DMS114 treated with DMSO at 0.1 percent for 48 hours (cell line): ENCODE data around the gene HPS4.
"Not testable (repeated sequence)": the region's sequence is repeated elsewhere in the genome, so short reads cannot be mapped to it uniquely, and the experiment has no call there.

Experiments
- DNase-seq: peaks from one replicate; lab custom pipeline; 2025; ENCODE audit not compliant: unreplicated experiment; lab: John Stamatoyannopoulos, UW

HPS4 gene

GRCh38 chr22:26444777-26445176 lies 38.8 kb downstream of the HPS4 start:
- DNase-seq = no peak

- DNase-seq = no peak
These were observed 39.5 kb downstream of the HPS4 start for GRCh38 chr22:26443901-26444690.

- DNase-seq = no peak
These were observed 41.4 kb downstream of the HPS4 start for GRCh38 chr22:26442086-26442756.

GRCh38 chr22:26439559-26439958 lies 44.0 kb downstream of the HPS4 start:
- no peak for DNase-seq

GRCh38 chr22:26438776-26439175 lies 44.8 kb downstream of the HPS4 start:
- DNase-seq = not testable (repeated sequence)

GRCh38 chr22:26437694-26438392 lies 45.7 kb downstream of the HPS4 start:
- DNase-seq = no peak

GRCh38 chr22:26436903-26437515 lies 46.6 kb downstream of the HPS4 start:
- no peak for DNase-seq

- no peak for DNase-seq
These were observed 48.1 kb downstream of the HPS4 start for GRCh38 chr22:26435327-26436093.

GRCh38 chr22:26433805-26434204 lies 49.8 kb downstream of the HPS4 start:
- no peak for DNase-seq

- DNase-seq = no peak
These were observed 50.8 kb downstream of the HPS4 start for GRCh38 chr22:26432619-26433311.

GRCh38 chr22:26431261-26431995 lies 52.2 kb downstream of the HPS4 start:
- DNase-seq = no peak

GRCh38 chr22:26430600-26430999 lies 53.0 kb downstream of the HPS4 start:
- no peak for DNase-seq

GRCh38 chr22:26429458-26430286 lies 53.9 kb downstream of the HPS4 start:
- DNase-seq = no peak

GRCh38 chr22:26428515-26429457 lies 54.8 kb downstream of the HPS4 start, which contains the start of gene ASPHD2:
Gene ASPHD2, plus strand, starts transcription at chr22:26429260. Its CDS starts 4,356 bp downstream, at chr22:26433616.
- peak; percentile 17 for DNase-seq

GRCh38 chr22:26426924-26427323 lies 56.7 kb downstream of the HPS4 start:
- DNase-seq = no peak

- DNase-seq = no peak
These were observed 65.0 kb downstream of the HPS4 start for GRCh38 chr22:26418620-26419019.

- no peak for DNase-seq
These were observed 66.2 kb downstream of the HPS4 start for GRCh38 chr22:26417406-26417805.
